GM18511 (cell line): ENCODE results near the gene EPHB1.

Experiments used
- ATAC-seq: cut with Tn5 transposase; IDR thresholded peaks from one replicate; pipeline ENCODE4 v1.9.1; 2021; ENCODE audit warnings: mild to moderate bottlenecking, moderate library complexity; ENCODE audit not compliant: unreplicated experiment

EPHB1 gene

DNA sequence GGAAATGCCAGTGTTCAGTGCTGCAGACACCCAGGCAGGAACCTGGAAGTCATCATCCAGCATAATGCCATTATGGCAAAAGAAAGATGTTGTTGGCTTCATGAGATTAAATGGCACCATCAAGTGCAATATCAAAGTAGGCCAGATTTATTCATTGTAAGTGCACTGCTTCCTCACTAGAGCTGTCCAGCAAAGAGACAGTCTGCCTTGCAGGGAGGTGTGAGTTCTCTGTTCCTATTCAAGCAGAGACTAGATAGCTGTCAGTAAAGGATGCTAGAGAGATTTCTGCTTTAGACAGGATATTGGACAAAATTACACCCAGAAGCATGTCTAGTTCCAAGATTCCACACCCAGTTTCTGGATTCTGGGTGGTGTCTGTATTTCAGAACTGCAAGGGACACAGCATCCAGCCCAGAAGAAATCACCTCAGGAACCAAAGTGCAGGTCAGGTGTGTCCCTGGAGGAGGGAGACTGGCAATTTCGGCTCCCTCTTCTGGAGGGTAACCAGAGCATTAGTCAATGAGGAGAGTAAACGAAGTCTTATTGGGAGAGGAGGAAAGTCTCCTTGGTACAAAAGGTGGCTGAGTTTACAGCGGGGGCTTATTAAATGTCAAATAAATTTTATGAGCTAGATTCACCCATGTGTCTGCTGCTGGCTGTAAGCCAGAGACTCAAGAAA, 377.3 kb downstream of the EPHB1 start:
- no peak for ATAC-seq

DNA sequence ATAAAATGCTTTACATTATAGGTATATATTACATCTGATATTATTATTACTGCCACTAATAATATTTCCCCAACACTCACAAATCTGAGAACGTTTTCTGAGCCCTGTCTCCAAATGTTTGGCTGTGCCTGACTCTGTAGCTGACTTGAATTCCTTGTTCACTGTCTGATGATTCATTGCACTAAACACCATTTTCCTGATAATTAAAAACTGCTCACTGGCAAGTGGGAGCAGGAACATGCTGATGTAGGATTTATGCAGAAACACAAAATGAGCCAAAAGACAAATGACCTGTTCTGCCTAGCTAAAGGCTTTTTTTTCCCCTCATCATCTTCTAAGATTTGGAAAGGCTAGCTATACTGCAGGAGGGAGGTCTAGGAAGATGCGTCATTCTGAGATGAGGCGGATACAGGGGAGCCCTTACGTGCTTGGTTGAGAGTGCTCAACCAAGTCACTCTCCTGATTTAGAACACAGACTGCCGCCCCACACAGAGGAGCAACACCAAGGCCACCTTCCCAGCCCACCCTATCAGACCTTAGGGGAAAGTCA, 380.7 kb downstream of the EPHB1 start:
- ATAC-seq: no peak

DNA sequence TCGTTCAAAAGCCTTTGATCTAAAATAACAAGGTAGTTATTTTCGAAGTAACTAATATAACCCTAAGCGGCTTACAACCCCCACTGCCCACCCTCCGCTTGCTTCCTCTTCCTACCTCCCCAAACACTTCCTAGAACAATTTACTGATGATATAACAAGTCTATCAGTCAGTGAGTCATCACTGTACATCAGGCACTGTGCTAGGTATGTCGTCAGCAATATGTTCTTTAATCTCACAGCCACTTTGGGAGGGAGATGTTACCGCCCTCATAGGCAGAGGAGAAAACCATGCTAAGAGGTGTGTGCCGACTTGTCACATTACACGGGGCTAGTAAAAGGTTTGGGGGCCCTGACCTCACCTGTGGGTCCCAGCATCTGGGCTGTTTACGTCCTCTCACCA, 381.8 kb downstream of the EPHB1 start:
- ATAC-seq: no peak

DNA sequence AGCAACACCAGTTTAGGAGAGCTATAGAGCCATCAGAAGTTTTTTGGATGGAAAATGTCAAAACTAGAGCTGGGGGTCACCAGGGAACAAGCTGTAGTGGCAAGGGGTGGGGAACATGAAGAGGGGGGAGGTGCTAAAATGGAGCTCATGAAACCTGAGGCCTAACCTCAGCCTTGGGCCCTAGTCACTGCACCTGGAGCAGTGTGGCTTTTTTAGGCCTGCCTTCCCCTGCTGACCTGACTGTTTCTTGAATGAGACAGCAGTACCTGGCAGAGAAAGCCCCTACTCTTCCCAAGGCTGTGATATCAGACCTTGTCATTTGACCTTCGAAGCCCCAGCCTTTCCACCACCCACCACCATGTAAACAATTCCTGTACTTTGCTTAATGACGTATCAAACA, 383.5 kb downstream of the EPHB1 start:
- ATAC-seq: no peak

DNA sequence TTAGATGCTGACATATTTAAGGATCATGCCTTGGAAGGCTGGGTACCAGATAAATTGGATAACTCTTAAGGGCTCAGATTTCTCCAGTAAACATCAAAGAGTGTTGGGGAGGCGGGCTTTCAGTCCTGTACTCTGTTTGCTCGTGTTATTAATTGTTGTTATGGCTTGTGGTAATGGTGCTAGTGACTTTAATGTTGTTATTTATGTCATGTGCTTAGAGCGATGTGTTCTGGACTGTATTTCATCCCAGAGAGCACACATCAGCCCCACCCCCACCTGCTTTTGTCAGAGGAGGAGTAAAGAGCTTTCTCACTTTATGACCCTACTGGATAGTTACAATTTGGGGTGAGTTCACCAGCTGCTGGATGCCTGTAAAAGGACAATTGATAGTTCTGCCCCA, 386.3 kb downstream of the EPHB1 start:
- ATAC-seq: no peak

DNA sequence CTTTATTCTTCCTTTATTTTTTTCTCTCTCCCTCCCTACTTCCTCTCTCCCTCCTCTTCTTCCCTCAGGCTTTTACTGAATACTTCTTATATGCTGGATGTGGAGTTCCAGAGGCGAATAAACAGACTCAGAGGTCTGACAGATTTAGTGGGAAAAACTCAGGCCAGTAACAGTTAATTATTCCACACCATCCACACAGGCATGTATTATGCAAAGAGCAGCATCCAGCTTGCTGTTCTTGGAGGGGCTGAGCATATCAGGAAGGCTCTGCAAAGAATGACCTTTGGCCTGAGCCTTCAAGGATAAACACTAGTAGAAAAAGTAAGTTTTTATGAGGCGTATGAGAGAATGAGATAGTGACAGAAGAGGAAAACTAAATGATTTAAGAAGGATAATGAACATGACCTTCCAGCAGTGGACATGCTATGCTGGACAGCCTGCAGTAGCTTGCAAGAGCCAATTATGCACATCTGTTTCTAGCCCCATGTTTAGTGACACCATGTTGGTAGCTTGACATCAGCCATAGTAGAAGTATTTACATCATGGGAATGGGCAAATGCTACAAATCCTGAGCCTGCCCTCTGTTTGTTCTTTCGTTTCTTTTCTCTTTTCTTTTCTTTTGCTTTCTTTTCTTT, 387.4 kb downstream of the EPHB1 start:
- ATAC-seq: no peak

DNA sequence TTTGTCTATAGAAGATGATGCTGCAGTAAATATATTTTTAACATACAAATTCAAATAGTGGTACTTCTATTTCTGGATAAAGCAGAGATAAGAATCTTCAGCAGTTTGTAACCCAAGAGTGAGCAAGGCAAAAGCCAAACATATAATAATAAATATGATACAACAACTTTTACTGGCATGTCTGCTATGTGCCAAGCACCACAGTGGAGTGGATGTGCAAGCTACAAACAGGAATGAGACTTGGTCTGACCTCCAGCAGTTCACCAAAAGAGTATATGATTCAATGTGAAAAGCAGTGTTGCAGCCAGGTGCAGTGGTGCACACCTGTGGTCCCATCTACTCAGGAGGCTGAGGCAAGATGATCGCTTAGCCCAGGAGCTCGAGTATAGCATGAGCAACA, 395.6 kb downstream of the EPHB1 start:
- no peak for ATAC-seq

DNA sequence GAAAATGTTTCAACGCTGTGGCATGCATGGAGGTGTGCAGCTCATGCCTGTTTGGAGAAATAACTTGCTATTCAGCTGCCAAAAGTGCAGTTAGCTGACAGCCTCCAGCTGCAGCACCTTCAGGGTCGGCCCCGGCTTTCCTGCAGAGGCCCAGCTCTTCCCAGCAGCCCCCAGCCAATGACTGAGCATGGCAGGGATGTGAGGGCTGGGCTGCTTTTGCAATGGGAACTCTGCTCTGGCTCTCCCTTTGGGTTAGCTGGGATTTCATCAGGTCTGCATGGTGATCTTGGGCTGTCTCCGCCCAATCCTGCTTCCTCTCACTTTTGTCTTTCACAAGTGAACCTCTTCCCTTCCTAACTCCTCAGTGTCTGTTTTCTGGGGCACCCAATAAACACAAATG, 396.6 kb downstream of the EPHB1 start:
- ATAC-seq: no peak

DNA sequence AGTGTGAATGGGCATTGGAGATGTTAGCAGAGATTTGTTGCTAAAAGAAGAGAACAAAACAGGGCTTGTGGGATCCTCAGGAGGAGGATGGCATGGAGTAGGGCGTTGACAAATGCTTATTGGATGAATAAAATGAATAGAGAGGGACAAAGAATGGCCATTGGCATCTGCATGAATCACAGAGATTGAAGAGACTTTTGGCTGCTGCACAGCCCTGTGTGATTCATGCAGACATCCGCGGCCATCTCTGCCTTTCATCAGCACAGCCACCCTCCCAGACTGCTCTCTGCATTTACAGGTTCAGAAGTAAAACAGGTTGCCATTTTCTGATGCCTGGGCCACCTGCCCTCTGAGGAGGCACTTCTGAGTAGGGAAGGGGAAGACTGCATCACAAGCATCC, 397.9 kb downstream of the EPHB1 start:
- no peak for ATAC-seq

DNA sequence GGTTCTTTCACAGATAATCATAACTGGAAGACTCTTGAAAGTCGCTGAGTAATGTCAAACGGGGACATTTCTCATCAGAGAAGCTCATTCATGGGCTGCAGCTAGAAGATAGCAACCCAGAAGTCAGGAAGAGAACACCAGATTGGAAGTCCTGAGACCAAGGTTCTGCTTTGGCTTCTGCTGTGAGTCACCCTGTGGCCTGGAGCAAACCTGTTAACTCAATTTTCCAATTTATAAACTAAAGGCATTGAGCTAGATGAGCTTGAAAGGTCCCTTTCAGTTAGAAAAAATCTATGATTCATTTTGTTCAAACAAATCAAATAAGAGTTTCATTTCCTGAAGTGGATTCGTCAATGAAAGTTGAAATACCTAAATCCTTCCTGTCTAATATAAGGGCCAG, 402.2 kb downstream of the EPHB1 start:
- peak; percentile 47 for ATAC-seq

DNA sequence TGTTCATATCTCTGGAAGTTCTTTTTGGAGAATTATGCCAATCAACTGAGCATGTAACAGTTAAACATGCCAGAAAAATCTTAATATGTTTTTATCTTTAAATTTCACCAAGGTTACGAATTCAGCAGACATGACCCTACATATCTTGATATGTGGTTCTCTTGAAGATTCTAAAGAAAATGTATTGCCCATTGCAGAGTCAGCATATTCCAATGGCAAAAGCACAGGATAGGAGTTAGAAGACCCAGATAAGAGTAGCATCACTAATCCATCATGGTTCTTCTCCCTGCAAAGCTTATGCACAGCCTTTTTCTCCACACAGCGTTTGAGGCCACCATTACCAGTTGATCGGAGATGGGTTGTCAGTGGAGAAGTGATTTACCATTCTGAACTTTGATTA, 402.8 kb downstream of the EPHB1 start:
- ATAC-seq: no peak

DNA sequence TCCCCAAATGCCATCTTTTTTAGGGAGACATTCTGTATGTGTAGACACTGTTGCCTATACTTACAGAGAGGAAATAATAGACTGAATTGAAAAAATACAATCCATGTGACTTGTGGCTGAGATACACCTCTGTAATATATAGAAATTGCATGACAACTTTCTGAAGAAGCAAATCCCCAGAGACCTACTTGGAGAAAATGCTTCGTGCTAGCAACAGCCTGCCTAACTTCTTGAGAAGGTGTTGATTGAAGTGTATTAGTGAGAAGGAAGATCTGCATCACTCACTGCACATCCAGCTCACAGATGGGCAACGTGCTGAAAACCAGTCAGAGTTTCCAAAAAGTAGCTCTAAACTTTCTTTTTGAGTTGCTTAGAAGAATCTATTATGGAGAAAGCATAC, 404.1 kb downstream of the EPHB1 start:
- peak; percentile 77 for ATAC-seq

DNA sequence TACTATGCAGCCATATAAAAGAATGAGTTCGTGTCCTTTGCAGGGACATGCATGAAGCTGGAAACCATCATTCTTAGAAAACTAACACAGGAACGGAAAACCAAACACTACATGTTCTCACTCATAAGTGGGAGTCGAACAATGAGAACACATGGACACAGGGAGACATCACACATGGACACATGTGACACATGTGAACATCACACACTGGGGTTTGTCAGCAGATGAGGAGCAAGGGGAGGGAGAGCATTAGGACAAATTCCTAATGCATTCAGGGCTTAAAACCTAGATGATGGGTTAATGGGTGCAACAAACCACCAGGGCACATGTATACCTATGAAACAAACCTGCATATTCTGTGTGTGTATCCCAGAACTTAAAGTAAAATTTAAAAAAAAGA, 408.0 kb downstream of the EPHB1 start:
- no peak for ATAC-seq

DNA sequence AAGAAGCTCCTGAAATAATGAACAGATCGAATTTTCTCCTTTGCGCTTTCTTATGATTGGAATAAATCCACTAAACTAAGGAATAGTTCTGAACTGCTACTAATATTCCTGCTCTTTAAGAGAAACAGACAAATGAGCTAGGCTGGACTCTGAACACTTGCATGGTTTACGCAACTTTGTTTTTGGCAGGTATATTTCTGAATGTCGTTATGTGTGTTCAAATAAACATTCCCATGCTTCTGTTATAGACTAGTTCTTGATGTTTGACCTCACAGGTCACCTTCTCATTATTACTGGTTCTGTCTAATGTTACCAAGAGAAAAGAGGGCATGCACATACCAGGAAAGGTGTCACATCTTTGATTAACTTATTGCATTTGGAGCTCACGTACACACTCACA, 418.2 kb downstream of the EPHB1 start:
- no peak for ATAC-seq

DNA sequence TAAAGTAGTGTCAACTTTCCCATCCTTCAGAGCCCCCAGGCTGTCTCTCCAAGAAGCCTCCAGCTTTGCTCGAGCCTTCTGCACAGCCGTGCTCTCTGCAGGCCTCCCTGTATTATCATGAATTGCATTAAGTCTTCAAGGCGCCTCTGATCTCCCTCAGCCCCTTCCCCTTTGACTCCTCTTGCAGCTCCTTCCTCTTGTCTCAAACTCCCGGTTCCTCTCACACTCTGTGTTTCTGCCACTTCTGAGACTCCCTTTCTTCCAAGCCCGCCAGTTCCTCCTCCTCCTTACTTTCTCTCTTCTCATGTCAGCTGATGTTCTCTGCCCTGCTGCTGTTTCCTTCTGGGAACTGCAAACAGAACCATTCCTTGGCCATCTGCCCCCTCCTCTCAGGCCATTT, 418.8 kb downstream of the EPHB1 start:
- no peak for ATAC-seq

DNA sequence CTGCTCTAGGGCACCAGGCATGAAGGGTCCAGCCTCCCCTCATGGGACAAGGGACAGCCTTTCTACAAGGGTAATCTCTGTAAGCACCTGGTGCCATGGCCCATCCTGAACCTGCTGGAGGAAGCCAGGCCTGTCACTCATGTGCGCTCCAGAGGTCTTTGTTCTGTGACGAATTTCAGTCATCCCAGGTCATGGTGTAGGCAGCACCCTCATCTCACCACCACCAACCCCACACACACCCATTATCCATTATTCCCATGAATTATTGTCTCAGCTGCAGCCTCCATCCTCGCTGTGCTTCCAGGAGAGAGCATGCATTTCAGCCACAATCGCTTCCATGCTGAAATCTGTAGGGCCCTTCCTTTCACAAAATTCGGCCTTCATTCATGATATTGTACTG, 419.3 kb downstream of the EPHB1 start:
- ATAC-seq: no peak

DNA sequence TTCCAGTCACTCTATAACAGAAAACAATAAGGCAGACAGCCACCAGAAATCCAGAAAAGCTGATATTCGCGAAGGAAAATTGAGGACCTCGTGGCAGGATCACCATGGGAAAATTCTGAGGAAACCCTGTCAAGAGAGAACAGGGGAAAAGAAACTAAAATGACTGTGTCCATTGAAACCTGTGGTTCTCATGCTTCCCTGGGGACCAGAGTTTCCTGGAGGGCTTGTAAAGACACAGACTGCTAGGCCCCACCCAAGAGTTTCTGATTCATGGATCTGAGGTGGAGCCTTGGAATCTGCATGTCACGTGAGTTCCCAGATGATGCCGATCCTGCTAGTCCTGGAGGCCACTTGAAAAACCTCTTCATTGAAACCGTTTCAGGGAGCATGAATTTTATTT, 420.5 kb downstream of the EPHB1 start:
- no peak for ATAC-seq

DNA sequence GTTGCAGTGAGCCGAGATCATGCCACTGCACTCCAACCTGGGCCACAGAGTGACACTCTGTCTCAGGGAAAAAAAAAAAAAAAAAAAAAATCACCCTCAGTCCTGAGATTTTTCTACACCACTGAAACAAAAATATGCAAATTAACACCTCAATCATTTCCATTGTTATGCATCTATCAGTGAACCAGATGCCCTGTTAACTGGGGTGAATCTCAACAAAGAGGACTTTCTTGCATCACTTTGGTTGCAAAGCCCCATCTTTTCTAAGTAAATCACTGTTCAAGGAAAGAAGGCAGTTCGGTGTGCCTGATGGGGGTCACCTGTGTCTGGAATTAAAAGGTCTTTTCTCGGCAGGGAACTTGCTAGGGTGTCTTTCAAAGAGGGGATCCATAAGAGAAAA, 421.6 kb downstream of the EPHB1 start:
- no peak for ATAC-seq

DNA sequence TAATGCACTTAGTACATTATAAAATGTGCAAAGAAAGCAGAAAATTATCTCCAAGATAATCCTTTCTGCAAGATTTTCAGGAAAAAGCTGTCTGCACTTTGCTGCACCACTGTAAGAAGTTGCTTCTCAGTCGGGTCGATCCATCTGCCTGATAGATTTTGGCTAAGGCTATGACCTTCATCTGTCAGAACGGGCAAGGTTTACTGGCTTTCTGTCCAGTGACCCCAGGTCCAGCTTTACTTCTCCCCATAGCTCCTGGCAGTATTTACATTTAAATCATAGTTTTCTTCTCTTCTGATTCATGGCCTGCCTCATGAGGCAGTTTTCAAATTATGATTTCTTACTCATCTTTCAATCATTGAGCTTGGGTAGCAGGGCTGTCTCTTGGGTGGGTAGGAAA, 422.7 kb downstream of the EPHB1 start:
- ATAC-seq: no peak

DNA sequence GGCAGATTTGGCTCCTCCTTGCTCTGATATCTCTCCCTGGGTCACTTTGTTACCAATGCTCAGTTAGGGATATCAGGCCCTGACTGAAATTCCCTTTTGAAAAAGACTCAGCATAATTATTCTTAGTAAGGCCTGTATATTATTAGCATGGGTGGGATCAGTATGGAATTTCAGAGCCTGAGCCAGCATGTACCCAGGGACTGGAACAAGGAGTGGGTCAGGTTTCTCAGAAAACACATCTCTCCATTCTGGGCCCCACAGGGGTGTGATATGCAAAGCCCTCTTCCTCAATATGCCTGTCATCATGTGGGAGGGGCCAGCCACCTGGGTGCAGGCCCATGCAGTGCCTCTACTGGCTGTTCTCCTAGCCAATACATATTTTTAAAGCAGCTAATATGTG, 423.2 kb downstream of the EPHB1 start:
- ATAC-seq: no peak

DNA sequence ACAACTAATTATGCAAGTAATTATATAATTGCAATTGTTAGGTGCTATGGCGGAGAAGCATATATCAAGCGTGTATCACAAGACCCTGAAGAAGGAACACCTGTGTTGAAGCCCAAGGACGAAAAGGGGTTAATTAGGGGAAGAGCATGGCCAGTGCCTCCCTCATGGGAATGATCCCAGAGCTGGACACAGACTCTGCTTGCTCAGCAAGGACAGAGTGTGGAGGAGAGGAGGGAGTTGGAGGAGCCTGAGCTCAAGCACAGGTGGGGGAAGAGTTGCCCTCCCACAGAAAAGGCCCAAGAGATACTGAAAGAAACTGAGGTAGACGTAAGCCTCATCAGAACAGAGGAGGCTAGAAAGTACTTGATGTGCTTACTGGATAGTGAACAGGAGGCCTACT, 423.7 kb downstream of the EPHB1 start:
- no peak for ATAC-seq

DNA sequence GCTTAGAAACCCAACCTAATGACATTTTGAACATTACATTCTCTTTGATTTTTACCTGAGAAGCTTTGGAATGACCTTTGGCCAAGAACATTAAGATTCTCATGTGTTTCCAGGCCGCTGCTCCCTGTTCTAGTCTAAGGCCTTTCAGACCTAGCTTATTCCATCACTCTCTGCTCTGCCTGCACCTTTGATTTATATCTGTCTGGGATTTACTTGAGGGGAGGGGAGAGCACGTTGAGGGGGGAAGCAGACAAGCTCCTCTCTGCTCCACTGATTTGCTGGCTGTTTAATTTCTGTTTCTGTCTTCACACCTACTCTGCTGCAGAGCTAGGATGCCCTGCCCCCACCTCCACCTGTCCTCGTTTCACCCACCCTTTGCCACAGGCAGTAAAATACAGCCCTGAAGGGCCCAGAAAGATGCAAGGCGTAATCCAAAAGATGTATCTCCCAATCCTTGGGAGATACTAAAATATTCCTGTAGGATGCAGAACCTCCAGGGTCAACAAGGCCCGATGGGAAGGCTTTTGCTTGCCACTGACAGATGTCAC, 429.8 kb downstream of the EPHB1 start:
- ATAC-seq: peak; percentile 71
